NCI-H226 (cell line): ENCODE results near the gene TLL2.

ENCODE experiments used
- DNase-seq: peaks from one replicate; pipeline ENCODE4 v3.0.0-alpha.2; 2015

TLL2 gene

DNA sequence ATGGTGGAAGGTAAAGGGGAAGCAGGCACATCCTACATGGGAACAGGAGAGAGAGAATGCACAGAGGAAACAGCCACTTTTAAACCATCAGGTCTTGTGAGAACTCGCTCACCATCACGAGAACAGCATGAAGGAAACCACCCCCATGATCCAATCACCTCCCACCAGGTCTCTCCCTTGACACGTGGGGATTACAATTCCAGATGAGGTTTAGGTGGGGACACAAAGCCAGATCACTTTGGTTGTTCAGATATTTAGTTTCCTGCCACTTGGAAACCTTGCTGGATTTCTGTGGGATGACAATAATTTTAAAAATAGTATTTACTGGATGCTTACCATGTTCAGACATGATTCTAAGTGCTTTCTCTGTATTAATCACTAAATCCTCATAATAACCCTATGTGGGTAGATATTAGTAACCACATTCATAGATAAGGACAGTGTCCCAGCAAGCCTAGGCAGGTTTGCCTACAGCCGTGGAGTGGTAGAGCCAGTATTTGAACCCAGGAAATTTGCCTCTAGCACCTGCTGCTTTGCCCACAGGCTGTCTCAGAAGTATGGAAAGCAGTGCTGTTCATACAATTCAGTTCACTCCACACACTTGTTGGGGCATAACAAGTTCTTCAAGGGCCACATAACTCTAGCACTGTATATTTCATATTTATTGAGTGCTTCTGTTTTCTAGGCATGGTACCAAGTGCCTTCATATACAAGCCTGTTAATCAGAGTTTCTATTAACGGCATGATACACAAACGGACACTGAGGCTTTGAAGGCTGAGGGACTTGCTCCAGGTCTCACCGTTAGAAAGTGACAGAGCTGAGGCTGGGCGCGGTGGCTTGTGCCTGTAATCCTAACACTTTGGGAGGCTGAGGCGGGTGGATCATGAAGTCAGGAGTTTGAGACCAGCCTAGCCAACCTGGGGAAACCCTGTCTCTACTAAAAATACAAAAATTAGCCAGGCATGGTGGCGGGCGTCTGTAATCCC, 8.3 kb downstream of the TLL2 start:
- DNase-seq, result no peak

- no peak for DNase-seq
These were observed 11.0 kb downstream of the TLL2 start for GRCh38 chr10:96502561-96503282.

DNA sequence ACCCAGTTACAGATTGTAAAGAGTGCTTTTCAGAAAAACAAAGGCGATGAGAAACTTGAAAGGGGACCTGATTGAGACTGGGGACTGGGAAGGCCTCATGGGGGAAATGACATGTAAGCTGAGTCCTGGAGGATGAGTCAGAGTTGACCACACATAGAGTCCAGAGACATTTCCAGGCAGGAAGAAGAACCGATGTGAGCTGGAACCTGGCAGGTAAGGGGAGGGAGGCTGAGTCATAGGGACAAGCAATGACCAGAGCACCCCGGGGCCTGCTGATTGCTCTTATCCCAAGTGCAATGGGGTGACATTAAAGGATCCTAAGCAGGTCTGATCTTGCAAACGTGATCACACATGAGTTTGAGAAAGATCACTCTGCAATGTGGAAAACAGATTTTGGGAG, 11.7 kb downstream of the TLL2 start:
- no peak for DNase-seq

DNA sequence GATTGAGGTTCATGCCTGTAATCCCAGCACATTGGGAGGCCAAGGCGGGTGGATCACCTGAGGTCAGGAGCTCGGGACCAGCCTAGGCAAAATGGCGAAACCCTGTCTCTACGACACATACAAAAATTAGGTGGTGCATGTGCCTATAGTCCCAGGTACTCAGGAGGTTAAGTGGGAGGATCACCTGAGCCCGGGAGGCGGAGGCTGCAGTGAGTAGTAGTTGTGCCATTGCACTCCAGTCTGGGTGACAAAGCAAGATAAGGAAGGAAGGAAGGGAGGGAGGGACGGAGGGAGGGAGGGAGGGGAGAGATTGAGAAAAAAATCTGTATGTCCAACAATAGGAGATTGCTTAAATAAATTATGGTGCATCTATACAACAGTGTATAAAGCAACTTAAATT, 13.2 kb downstream of the TLL2 start:
- DNase-seq, result no peak

DNA sequence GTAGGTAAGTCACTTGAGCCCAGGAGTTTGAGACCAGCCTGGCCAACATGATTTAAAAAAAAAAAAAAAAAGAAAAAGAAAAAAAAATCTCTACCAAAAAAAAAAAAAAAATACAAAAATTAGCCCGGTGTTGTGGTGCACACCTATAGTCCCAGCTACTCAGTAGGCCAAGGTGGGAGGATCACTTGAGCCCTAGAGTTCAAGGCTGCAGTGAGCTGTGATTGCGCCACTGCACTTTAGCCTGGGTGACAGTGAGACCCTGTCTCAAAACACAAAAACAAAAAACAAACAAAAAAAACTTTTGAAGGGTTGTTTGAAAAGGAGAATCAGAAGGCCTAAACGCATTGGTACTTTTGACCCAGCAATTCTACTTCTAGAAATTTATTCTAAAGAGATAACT, 13.7 kb downstream of the TLL2 start:
- DNase-seq, result no peak

- no peak for DNase-seq
These were observed 16.3 kb downstream of the TLL2 start for GRCh38 chr10:96497391-96497790.

DNA sequence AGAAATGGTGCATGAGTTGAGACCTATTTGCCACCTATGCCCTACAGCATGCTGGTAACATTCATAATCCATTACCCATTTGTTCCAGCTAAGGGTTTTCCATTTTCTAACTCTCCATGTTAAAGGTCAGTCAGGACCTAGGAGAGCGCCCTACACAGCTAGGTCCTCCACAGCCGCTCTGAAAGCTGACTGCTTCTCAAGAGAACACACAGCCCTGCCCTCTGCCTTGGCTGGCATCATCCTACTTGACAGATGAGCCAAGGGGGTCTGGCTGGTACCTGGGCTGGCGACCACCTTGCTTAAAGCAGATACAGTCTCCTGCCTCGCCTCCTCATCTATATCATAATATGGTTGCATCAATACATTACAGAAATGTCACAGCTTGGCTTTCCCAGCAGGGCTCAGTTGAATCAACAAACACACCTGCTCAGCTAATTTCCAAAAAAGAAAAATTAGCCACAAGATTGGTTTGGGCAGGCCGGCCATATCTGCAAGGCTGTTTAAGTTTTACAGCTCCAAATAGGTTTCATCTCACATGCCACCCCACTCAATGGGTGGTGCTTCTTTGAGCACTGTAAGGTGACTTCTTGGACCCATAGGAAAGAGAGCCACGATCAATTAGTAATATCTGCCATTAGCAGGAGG, 17.3 kb downstream of the TLL2 start:
- DNase-seq, result no peak

DNA sequence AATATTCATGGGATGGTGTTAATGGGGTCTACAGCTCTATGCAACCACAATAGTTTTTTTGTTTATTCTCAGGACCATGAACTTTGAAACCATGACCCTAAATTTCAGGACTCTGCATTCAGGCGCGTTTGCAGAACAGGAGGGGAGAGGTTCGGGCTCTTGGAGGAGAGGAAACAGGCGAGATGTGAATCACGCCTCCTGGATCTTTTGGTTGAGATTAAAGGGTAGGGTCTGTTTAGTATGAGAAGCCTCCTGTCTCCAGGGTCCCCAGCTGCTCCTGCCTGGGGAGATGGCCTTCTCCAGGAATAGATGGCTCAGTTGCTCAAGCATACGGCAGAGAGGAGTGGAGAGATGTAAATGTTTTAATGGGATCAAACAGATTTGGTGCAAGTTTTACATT, 18.2 kb downstream of the TLL2 start:
- DNase-seq, result no peak

GRCh38 chr10:96494694-96495093, 19.0 kb downstream of the TLL2 start:
- DNase-seq, result no peak

DNA sequence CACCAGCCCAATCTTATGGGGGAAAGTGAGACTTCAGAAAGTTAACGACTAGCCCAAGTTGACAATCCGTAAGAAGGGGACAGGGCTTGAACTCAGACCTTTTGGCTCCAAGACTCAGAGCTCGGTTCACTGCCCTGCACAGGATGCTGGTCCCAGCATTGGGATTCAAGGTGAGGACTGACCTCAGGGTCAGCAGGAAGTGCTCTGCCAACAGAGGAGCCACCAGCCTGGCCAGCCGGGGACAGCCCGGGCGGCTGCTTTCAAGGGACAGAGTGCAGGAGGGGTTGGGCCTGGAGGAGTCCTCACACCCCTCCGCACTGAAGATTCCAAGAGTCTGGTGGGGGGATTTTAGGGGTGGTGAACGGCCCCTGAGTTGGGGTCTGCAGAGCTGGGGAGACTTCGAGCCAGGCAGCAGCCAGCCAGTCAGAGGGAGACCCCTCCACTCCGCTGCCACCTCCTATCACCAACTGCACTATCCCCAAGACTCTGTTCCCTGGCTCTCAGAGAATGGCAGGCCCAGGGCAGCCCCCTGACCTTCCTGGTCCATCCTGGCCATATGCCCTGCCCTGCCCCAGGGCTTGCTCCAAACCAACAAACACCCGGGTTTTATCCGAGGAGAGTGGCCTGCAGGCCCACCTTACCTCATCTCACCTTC, 19.7 kb downstream of the TLL2 start:
- DNase-seq, result no peak

DNA sequence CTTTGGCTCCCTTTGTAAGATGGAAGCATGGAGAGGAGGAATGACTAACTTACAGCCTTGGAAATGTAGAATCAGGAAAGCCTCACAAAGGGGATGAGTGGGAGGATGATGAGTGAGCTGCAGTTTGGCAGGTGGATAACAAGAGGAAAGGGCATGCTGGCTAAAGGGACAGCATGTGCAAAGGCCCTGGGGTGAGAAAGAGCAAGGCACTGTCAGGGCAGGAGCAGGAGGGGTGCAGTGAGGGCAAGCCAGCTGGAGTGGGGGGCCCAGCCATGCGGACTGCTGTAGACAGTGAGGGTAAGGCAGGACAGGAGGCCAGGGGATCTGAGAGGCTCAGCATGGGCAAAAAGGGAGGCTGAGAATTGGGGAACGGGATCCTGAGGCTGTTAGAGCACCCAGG, 20.5 kb downstream of the TLL2 start:
- DNase-seq, result no peak

GRCh38 chr10:96491303-96491702, 22.4 kb downstream of the TLL2 start:
- no peak for DNase-seq

- no peak for DNase-seq
These were observed 25.4 kb downstream of the TLL2 start for GRCh38 chr10:96488161-96488935.

- no peak for DNase-seq
These were observed 30.7 kb downstream of the TLL2 start for GRCh38 chr10:96482815-96483588.

- no peak for DNase-seq
These were observed 35.4 kb downstream of the TLL2 start for GRCh38 chr10:96478355-96478754.

DNA sequence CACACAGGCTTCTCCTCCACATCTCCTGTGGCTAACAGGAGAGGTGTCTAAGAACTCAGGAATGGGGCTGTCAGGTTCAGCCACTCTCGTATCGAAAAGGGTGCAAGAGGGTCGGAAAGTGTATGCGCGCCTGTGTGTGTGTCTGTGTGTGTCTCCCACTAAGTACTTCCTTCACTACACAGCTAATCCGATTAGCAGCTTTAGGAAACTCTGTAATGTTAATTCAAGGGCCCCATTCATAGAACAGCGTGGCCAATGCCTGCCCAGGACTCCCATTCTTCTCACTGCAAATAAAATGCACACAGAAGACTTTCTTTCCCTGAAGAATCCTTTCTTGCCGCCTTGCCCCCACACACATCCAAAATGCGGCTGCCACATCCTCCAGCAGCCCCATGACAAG, 39.9 kb downstream of the TLL2 start:
- no peak for DNase-seq

DNA sequence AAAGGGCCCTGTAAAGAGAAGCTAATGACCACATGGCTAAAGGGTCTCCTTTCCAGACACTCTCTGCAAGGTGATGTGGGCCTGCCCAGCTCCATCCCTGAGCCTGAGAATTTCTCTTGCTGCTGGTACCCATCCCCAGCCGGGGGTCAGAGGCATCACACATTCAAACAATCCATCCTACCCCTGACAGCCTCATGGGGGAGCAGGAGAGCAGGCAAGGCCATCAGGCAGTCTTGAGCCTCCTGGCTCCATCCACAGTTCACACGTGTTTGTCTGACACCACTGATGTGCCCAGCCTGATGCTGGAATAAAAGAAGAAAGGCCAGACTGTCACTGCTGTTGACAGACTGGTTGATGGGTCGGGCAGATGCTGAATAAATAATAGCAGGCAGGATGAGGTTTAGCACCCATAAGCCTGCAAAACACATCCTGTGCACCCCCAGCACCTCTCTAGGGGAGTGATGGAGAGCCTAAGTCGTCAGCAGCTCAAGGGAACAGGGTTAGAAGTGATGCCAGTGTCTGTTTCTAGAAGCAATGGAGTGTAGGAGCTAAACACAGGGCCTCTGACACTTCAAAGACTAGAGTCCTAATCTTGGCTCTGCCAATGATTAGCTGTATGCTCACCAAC, 43.5 kb downstream of the TLL2 start:
- DNase-seq, result no peak

DNA sequence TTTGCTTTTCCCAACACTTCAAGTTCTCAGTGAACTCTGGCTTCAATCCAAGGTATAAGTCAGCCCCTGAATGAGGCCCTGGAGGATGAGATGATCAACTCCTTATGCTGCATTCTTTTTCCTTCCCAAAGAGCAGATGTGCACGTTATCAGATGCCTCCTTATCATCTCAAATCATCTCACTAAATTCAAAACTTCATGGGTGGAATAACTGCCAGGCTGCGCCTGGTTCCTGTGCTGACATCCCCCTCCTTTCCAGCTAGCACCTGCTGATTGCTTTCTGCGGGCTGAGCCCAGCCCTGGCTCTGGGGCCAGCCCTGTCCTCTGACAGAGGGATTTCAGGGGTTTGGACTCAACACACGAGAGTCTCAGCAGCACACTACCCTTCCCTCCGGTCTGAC, 44.9 kb downstream of the TLL2 start:
- no peak for DNase-seq

GRCh38 chr10:96465599-96465998, 48.1 kb downstream of the TLL2 start:
- DNase-seq, result no peak

DNA sequence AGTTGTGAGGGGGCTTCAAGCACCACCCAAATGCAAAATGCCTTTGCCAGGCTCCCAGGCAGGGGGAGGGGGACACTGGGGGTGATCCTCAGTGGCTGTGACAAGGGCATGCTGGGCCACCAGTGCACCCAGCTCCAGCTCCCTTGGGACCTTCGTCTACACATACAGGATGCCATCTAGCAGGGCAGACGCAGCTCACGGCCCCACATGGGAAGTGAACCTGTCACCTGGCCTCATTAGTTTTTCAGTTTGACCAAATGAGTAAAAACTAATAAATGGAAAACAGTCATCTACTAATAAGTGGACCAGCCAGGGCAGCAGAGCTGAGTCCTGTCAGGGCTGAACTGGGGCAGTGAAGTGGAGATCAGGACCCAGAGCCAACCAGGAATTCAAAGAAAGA, 50.2 kb downstream of the TLL2 start:
- no peak for DNase-seq

DNA sequence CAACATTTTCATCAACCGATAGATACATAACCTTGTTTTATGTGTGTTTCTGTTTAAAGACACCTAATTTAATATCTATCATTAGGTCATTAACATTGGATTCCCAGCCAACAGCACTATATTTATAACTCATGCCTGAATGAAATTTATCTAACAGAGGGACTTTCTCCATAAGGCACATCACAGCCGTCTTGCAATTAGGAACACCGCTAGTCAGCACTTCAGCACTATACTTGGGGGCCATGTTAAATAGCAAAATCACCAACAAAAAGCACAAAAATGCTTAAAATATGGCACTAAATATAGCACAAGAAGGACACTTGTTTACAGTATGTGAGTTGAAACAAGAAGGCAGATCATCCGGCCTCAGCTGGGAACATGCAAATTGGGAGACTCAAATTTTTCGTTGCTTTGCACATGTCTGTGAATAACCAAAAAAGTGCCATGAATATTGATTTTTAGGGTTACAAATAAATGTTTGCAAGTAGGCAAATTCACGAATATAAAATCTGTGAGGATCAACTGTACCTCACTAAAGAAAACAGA, 51.0 kb downstream of the TLL2 start:
- no peak for DNase-seq
